HEK293T (cell line): ENCODE results near the gene ATP10A.

ENCODE experiments used
- ELF4 ChIP-seq: fragments of 450-650 bp; IDR thresholded peaks from 2 replicates; pipeline ENCODE4 v1.6.1; 2017; ENCODE audit warnings: antibody characterized with exemption
- FOXK2 ChIP-seq: fragments of 450-650 bp; IDR thresholded peaks from 2 replicates; pipeline ENCODE4 v1.6.1; 2016; ENCODE audit warnings: mild to moderate bottlenecking
- FOXM1 ChIP-seq: fragments of 450-650 bp; IDR thresholded peaks from 2 replicates; pipeline ENCODE4 v1.6.1; 2017; ENCODE audit warnings: mild to moderate bottlenecking, borderline replicate concordance
- HDGF ChIP-seq: fragments of 450-650 bp; IDR thresholded peaks from 2 replicates; pipeline ENCODE4 v1.6.1; 2017; ENCODE audit warnings: antibody characterized with exemption, borderline replicate concordance
- LEF1 ChIP-seq: fragments of 450-650 bp; IDR thresholded peaks from 2 replicates; pipeline ENCODE4 v1.6.1; 2017; ENCODE audit warnings: mild to moderate bottlenecking, borderline replicate concordance
- NFRKB ChIP-seq: fragments of 450-650 bp; IDR thresholded peaks from 2 replicates; pipeline ENCODE4 v1.6.1; 2016; ENCODE audit warnings: mild to moderate bottlenecking, moderate library complexity
- PKNOX1 ChIP-seq: fragments of 450-650 bp; IDR thresholded peaks from 2 replicates; pipeline ENCODE4 v1.6.1; 2016
- SP1 ChIP-seq: fragments of 450-650 bp; IDR thresholded peaks from 2 replicates; pipeline ENCODE4 v1.6.1; 2017
- SUZ12 ChIP-seq: fragments of 450-650 bp; IDR thresholded peaks from 2 replicates; pipeline ENCODE4 v1.6.1; 2016; ENCODE audit warnings: mild to moderate bottlenecking
- TARDBP ChIP-seq: fragments of 450-650 bp; IDR thresholded peaks from 2 replicates; pipeline ENCODE4 v1.6.1; 2016
- ZNF384 ChIP-seq: fragments of 450-650 bp; IDR thresholded peaks from 2 replicates; pipeline ENCODE4 v1.6.1; 2016

GRCh38 chr15:25711164-25711563 is 152.0 kb downstream of the ATP10A start:
- no peak for TF ChIP-seq NFRKB
- no peak for TF ChIP-seq SP1
- no peak for TF ChIP-seq HDGF
- TF ChIP-seq ZNF384, result no peak
- no peak for TF ChIP-seq LEF1
- no peak for TF ChIP-seq TARDBP
- TF ChIP-seq ELF4, result no peak
- no peak for TF ChIP-seq FOXM1
- no peak for TF ChIP-seq PKNOX1
- no peak for TF ChIP-seq SUZ12
- no peak for TF ChIP-seq FOXK2
